Measurements from ENCODE around the gene AQP2. TPM values are rescaled to one million over a fixed set of nuclear protein-coding genes. Genes with fewer than 3 reads are reported as not detected.

Gene AQP2
- total RNA-seq, 1 experiment from 2014 or later, result 0.36 TPM

GRCh38 chr12:49965836-49966235, 15.3 kb downstream of the AQP2 start:
- Histone ChIP-seq H3K9me3 (ENCODE audit: control insufficient read depth, insufficient read depth, low read depth, low read length) (no peaks in the 10 kb centered on the region), H3K4me3 (ENCODE audit: low read depth in 2 of 2, low read length in 2 of 2) (no peak overlapping the region), H3K36me3 (ENCODE audit: control insufficient read depth, insufficient read depth, low read length) (no peaks in the 10 kb centered on the region), H3K27ac (ENCODE audit: low read length) (peak overlapping the region; percentile 71; the same call in 1 of the 2 replicates), H3K4me1 (ENCODE audit: control insufficient read depth, insufficient read depth, low read length) (peaks cover 15% of the 10 kb centered on the region), H3K27me3 (ENCODE audit: control insufficient read depth, insufficient read depth, low read length) (no peaks in the 10 kb centered on the region)
- no peak for ATAC-seq
- in situ Hi-C loops (cut with HindIII; ENCODE audit: low pct_unique_long_range_greater_than_20kb, low sequenced_read_pairs) (no loop called here), intact Hi-C loops (cut with micrococcal nuclease; ENCODE audit: unreplicated experiment) (loop anchor here (5.0 kb wide), 1 partner anchor 91 kb away; the partner anchor contains the start of gene ASIC1)
- ChIA-PET POLR2A (no interaction called here), CTCF (interaction anchor here (0.5 to 2.8 kb wide), 8 partner anchors 20 to 145 kb away, joined by 3 to 30 read pairs (median 8); no protein-coding TSS in a partner anchor)
- DNase-seq (ENCODE audit: low read depth, low spot score), result no peak
- TF ChIP-seq SIN3A (IDR thresholded peaks at IDR 0.05; ENCODE audit: borderline replicate concordance, insufficient read depth, low read depth, low read length) (no peak), REST (IDR thresholded peaks at IDR 0.05; ENCODE audit: insufficient read depth in 1 of 2, low read depth in 2 of 2, low read length in 1 of 2) (no peak), TCF7L2 (IDR thresholded peaks at IDR 0.05; ENCODE audit: low read depth, low read length) (no peak), CTCF (IDR thresholded peaks at IDR 0.05) (no peak), POLR2AphosphoS5 (IDR thresholded peaks at IDR 0.05; ENCODE audit: low read depth, low read length) (no peak)
- BruUV-seq (replicated peaks), result no TSS peak

GRCh38 chr12:49966511-49967041, 16.0 kb downstream of the AQP2 start:
- no peak for DNase-seq (ENCODE audit: low read depth, low spot score)

More at GRCh38 chr12:49966511-49967041, 16.0 kb downstream of the AQP2 start:
- Histone ChIP-seq H3K27ac (ENCODE audit: low read length) (peak overlapping the region; percentile 71), H3K36me3 (ENCODE audit: control insufficient read depth, insufficient read depth, low read length) (no peaks in the 10 kb centered on the region), H3K4me3 (ENCODE audit: low read depth in 2 of 2, low read length in 2 of 2) (no peak overlapping the region; a peak in 1 of 4 replicates), H3K9me3 (ENCODE audit: control insufficient read depth, insufficient read depth, low read depth, low read length) (no peaks in the 10 kb centered on the region), H3K4me1 (ENCODE audit: control insufficient read depth, insufficient read depth, low read length) (peaks cover 19% of the 10 kb centered on the region), H3K27me3 (ENCODE audit: control insufficient read depth, insufficient read depth, low read length) (no peaks in the 10 kb centered on the region)
- intact Hi-C loops (cut with micrococcal nuclease; ENCODE audit: unreplicated experiment), result loop anchor here (1.0 to 5.0 kb wide), 2 partner anchors 91 to 104 kb away; partner anchors contain the start of gene ASIC1
- BruUV-seq (replicated peaks), result no TSS peak
- TF ChIP-seq SIN3A (IDR thresholded peaks at IDR 0.05; ENCODE audit: borderline replicate concordance, insufficient read depth, low read depth, low read length), result no peak
- no peak for TF ChIP-seq TCF7L2 (IDR thresholded peaks at IDR 0.05; ENCODE audit: low read depth, low read length)
- no peak for TF ChIP-seq POLR2AphosphoS5 (IDR thresholded peaks at IDR 0.05; ENCODE audit: low read depth, low read length)
- in situ Hi-C loops (cut with HindIII; ENCODE audit: low pct_unique_long_range_greater_than_20kb, low sequenced_read_pairs), result no loop called here
- ATAC-seq, result peak; percentile 32
- ChIA-PET POLR2A (no interaction called here), CTCF (interaction anchor here (0.5 to 2.8 kb wide), 12 partner anchors 21 to 348 kb away, joined by 3 to 30 read pairs (median 6); partner anchors contain the start of genes COX14 and SMARCD1)

Measured in Panc1 (cell line).